ENCODE results near the gene BTBD7. TPM values are rescaled to one million over a fixed set of nuclear protein-coding genes. Genes with fewer than 3 reads are reported as not detected.
"Not testable (repeated sequence)": the region's sequence is repeated elsewhere in the genome, so short reads cannot be mapped to it uniquely, and the experiment has no call there.

Gene BTBD7, protein sequence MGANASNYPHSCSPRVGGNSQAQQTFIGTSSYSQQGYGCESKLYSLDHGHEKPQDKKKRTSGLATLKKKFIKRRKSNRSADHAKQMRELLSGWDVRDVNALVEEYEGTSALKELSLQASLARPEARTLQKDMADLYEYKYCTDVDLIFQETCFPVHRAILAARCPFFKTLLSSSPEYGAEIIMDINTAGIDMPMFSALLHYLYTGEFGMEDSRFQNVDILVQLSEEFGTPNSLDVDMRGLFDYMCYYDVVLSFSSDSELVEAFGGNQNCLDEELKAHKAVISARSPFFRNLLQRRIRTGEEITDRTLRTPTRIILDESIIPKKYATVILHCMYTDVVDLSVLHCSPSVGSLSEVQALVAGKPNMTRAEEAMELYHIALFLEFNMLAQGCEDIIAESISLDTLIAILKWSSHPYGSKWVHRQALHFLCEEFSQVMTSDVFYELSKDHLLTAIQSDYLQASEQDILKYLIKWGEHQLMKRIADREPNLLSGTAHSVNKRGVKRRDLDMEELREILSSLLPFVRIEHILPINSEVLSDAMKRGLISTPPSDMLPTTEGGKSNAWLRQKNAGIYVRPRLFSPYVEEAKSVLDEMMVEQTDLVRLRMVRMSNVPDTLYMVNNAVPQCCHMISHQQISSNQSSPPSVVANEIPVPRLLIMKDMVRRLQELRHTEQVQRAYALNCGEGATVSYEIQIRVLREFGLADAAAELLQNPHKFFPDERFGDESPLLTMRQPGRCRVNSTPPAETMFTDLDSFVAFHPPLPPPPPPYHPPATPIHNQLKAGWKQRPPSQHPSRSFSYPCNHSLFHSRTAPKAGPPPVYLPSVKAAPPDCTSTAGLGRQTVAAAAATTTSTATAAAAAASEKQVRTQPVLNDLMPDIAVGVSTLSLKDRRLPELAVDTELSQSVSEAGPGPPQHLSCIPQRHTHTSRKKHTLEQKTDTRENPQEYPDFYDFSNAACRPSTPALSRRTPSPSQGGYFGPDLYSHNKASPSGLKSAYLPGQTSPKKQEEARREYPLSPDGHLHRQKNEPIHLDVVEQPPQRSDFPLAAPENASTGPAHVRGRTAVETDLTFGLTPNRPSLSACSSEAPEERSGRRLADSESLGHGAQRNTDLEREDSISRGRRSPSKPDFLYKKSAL
- 10 to 100 TPM; 28.7 to 44.5 (median 39.0) TPM for polyA plus RNA-seq (ENCODE audit: insufficient read depth in 1 of 5, insufficient read length in 5 of 5, low replicate concordance in 1 of 5)
- long read RNA-seq, donor 1, full-length matches to known transcripts, result 1 of 6 reads
- long read RNA-seq, donor 1, partial matches to known transcripts, result 5 of 6 reads
- long read RNA-seq, donor 1, other reads (novel, unspliced or antisense), result 0 of 6 reads
- long read RNA-seq, donor 2, full-length matches to known transcripts, result 3 of 3 reads
- long read RNA-seq, donor 2, partial matches to known transcripts, result 0 of 3 reads
- long read RNA-seq, donor 2, other reads (novel, unspliced or antisense), result 0 of 3 reads
- long read RNA-seq, donor 3, result 0 reads
- long read RNA-seq, donor 4, result 0 reads
- long read RNA-seq, donor 5, partial matches to known transcripts, result 0 of 2 reads
- long read RNA-seq, donor 5, other reads (novel, unspliced or antisense), result 0 of 2 reads
- long read RNA-seq, donor 6, full-length matches to known transcripts, result 1 of 1 reads
- long read RNA-seq, donor 6, partial matches to known transcripts, result 0 of 1 reads
- long read RNA-seq, donor 6, other reads (novel, unspliced or antisense), result 0 of 1 reads
- long read RNA-seq, donor 7, partial matches to known transcripts, result 5 of 6 reads
- long read RNA-seq, donor 7, other reads (novel, unspliced or antisense), result 0 of 6 reads
- long read RNA-seq, donor 8, full-length matches to known transcripts, result 1 of 1 reads
- long read RNA-seq, donor 8, partial matches to known transcripts, result 0 of 1 reads
- long read RNA-seq, donor 8, other reads (novel, unspliced or antisense), result 0 of 1 reads

DNA sequence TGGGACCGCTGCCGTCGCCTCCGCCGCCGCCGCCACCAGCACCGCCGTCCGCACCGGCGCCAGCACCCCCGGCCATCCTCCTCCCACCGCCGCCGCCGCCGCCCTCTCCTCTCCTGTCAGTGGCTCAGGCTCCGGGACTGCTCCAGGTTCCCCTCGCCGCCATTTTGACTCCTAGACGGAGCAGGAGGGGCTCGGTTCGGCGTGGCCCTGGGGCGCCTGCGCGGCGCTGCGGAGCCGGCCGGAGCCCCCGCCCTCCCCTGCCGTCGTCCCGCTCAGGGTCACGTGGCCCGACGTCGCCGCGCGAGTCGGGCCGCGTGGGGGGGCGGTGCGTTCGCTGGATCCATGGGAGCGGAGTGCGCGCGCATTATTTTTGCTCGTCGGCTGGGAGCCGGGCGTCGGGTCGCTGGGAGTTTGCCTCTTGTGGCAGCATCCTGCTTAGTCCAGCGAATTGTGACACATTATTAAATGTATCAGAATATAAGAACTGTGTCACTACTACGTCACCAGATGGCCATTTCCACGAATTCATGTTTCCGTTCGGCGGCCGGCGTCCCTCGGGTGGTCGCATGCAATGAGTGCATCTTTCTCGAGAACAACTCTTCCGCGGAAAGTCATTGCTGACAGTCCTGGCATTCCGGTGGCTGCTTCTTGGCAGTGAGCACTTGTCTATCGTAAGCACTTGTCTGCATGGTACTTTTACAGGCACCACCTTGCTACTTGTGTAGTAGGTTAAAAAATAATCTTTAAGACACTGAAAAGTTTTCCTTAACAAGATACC lies at the start of gene BTBD7:
BTBD7 (minus strand) TSS at position 184 of the 778 bp plus-strand sequence. CDS start 36,985 bp downstream, outside the sequence.
- peak; percentile 96 to 97 for DNase-seq

- no peak for DNase-seq
These were observed 48.8 kb upstream of the BTBD7 start for GRCh38 chr14:93381644-93382043.

- DNase-seq, result no peak
These were observed 47.0 kb upstream of the BTBD7 start for GRCh38 chr14:93379831-93380230.

GRCh38 chr14:93375673-93376156 lies 42.9 kb upstream of the BTBD7 start:
- DNase-seq, result no peak

DNA sequence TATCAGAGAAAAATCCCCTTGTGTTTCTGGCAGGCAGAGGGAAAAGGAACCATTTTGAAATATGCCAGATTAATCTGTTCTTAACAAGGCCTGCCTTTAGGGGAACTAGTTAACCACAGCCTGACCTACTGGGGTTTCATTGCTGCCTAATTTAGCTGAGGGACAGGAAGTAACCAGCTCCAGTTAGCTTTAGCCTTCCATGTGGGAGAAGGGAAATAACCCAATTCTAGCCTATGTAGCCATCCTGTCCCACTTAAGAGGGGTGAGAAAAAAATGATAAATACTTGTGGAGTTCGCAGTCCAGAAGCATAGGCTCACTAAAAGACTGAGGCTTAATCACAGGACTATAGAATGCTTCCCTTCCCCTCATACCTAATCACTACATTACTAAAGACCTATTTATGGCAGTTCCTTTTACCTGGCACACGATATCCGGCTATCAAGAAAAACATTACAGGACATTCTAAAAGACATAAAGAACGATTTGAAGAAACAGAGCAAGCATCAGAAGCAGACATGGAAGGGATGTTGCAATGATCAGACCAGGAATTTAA lies 37.0 kb upstream of the BTBD7 start:
- no peak for DNase-seq

DNA sequence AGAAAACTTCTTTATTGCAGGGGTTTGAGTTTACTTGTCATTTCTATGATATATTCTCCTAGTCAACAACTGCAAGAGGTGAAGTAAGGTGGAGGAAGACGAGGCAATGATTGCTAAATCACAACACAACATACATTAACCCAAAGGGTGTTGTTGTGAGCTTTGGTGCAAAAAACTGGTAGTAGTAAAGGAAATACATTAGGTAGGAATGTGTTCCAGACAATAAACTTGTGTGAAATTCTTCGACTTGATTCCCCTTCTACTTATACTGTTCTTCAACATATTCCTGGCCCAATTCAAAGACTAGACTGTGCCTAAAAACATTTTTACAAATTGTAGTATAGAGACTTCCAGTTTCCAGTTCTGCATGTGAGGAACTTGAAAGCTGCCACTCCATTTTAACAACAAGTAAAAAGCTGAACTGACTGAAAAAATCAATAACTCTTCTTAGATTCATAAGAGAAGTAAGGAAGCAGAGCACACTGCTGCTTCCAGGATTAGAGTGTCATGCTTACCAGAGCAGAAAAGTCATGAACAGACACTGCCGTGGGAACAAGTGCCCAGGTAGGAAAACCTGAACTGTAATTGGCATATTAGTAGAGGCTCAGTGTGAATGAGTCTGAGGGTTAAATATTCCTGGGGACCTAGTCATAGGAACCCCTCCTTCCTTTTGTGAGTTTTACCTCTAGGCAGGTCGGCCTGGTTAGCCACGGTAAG lies 36.3 kb upstream of the BTBD7 start:
- DNase-seq, result no peak

- DNase-seq, result not testable (repeated sequence)
These were observed 22.0 kb upstream of the BTBD7 start for GRCh38 chr14:93354873-93355272.

GRCh38 chr14:93348292-93348691 lies 15.5 kb upstream of the BTBD7 start:
- DNase-seq, result no peak

DNA sequence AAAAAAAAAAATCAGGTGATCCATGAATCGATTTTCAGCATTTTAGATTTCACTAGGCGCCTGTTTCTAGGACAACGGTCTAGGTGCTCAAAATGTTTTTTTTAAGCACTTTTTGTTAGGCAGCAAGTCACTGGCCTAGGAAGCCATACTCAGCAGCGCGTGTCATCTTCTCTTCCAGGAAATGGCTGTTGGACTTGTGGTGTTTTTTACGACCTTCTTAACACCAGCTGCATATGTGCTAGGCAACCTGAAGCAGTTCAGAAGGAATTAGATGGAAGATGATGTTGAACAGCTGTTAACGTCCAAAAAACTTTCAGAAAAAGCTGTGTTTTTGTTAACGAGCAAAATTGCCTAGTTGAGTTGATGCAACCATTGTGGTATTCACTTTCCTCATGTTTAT lies 15.0 kb upstream of the BTBD7 start:
- DNase-seq, result no peak

DNA sequence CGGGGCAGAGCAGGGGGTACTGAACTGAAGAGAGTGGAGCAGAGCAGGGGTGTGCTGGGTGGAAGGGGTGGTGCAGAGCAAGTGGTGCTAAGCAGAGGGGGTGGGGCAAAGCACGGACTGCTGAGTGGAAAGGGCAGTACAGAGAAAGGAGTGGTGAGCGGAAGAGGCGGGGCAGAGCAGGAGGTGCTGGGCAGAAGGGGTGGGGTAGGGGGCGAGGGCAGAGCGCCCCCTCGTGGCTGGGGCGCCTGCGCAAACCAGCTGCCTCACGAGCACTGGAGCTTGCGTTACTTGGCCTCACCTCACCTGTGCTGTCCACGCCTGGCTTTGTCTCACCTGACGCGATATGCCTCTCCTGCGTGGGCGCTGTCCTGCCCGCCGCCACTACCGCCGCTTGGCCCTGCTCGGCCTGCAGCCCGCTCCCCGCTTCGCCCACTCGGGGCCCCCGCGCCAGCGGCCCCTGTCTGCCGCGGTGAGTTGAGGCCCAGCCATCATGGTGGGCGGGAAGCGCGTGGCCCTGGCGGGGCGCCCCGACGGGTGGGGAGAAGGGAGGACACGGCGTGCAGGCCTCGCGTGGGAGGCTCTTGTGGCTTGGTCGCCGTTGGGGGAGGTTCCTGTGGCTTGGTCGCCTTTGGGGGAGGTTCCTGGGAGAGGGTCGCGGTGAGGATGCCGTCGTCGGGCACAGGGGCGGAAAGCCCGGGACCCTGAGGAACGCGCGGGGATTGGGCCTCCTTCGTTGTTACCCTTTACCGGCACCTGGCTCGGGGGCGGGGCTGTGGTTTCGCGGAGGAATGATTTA lies 14.3 kb upstream of the BTBD7 start, which contains the start of gene COX8C:
COX8C (plus strand) TSS at position 257 of the 796 bp plus-strand sequence; CDS start at position 344, 87 bp downstream.
- no peak for DNase-seq

DNA sequence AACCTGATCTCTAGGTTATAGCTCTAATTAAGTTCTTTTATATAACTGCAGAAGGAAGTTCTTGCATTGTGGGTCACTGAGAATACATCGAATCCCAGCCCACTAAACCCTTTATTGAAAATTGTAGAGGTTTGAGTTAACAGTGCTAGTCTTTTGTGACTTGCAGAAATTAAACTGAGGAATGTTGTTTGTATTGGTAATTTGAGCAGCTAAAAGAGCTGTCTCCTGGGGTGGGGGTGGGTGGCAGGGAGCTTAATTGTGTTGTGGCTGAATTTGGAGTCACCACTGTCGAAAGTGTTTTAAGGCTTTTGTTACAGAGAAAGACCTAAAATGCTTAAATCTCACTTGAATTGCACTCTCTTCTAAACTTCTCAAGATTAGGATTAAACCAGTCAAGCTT lies 11.0 kb upstream of the BTBD7 start:
- DNase-seq, result no peak

GRCh38 chr14:93343266-93343665 lies 10.4 kb upstream of the BTBD7 start:
- DNase-seq, result no peak

- no peak for DNase-seq
These were observed 5.0 kb upstream of the BTBD7 start for GRCh38 chr14:93337884-93338283.

DNA sequence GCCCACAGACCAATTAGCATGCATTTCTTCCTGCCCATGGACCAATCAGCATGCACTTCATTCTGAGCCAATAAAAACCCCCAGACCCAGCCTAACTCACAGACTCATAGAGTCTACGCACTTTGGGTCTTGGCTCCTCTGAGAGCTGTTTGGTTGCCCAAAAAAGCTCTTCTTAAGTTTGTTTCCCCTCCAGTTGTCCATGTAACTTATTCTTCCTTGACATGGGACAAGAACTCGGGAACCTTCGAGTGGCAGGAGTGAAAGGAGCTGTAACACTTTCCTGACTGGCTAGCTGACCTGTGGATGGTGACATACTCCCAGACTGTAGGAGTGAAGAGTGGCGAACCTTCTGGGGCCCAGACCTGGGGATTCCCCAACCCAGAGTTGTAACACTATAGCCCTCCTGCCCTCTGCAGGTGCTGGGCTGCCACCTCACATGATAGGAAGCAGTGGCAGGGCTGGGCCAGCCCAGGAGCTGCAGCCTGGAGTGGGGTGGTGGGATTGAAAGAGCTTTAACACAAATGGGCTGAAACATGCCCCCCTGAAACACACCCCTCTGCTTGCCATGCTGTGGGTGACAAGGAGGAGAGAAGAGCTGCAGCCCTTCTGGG lies 4.4 kb upstream of the BTBD7 start:
- no peak for DNase-seq

DNA sequence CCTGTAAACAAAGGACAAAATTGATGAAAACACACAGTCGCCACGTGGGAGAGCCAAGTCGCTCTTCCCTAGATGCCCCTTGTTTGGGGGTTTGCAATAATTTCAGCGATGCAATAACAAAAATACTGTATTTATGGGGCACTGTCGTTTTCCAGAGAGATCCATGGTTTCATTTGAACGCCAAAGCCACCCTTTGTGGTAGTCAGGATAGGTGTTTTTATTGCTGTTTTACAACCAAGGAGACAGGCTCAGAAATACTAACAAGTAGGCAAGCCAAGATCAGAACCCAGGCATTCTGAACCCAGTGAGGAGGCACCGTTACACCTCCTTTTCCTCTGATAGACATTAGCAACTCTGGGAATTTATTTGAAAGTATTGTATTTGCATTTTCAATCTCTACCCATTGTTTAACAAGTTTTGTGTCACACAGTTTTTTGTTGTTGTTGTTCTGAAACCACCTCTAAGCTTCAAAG lies 831 bp upstream of the BTBD7 start:
- peak in 1 of 2 donors; percentile 1 for DNase-seq

GRCh38 chr14:93332397-93332852 lies 411 bp downstream of the BTBD7 start:
- peak; percentile 46 to 51 for DNase-seq
